Gastrocnemius medialis (tissue), 4 donors: Measurements from ENCODE around the gene OR7D2. TPM values are rescaled to one million over a fixed set of nuclear protein-coding genes. Genes with fewer than 3 reads are reported as not detected.

ENCODE experiments used
- ATAC-seq, 2 donors: fragments of 150-250 bp; one replicate each; pipeline ENCODE4 v1.9.1; 2016
- DNase-seq, 2 donors: peaks; one replicate each; pipeline ENCODE4 v3.0.0-alpha.2; 2019
- H3K27ac ChIP-seq, 4 donors: fragments of 200-600 bp; sonication (generic); 1 replicate in 1 of 4; 2 replicates in 3 of 4; pipeline ENCODE4 v1.5.1; 2016 to 2018; ENCODE audit warnings: mild to moderate bottlenecking in 2 of 4, moderate library complexity in 1 of 4
- H3K27me3 ChIP-seq, 3 donors: fragments of 200-600 bp; sonication (generic) in 2 of 3; 1 replicate in 1 of 3; 2 replicates in 2 of 3; pipeline versions ENCODE4 v1.5.1 to v1.6.0; 2016 to 2019; ENCODE audit warnings: mild to moderate bottlenecking in 1 of 3, moderate library complexity in 1 of 3
- H3K36me3 ChIP-seq, 2 donors: fragments of 200-600 bp; sonication (generic) in 1 of 2; one replicate each; pipeline ENCODE4 v1.5.1; 2017 to 2018
- H3K4me1 ChIP-seq, 2 donors: fragments of 200-600 bp; sonication (generic) in 1 of 2; one replicate each; pipeline ENCODE4 v1.5.1; 2016 to 2017; ENCODE audit warnings: mild to moderate bottlenecking in 2 of 2
- H3K4me3 ChIP-seq, 4 donors: fragments of 200-600 bp; sonication (generic) in 3 of 4; 1 replicate in 1 of 4; 2 replicates in 3 of 4; pipeline ENCODE4 v1.5.1; 2016 to 2019; ENCODE audit warnings: mild to moderate bottlenecking in 2 of 4
- H3K9me3 ChIP-seq, 3 donors: fragments of 200-600 bp; sonication (generic) in 2 of 3; 1 replicate in 1 of 3; 2 replicates in 2 of 3; pipeline ENCODE4 v1.5.1; 2016 to 2019
- CTCF ChIP-seq, 5 experiments: fragments of 450-650 bp in 3 of 5; fragments of 200-600 bp in 2 of 5; sonication (generic) in 2 of 5; IDR thresholded peaks in 4 of 5; conservative IDR thresholded peaks in 1 of 5; 1 replicate in 4 of 5; 2 replicates in 1 of 5; pipeline ENCODE4 v1.5.1; 2016 to 2019; ENCODE audit warnings: antibody characterized with exemption in 5 of 5, mild to moderate bottlenecking in 3 of 5, moderate library complexity in 3 of 5
- POLR2A ChIP-seq, 2 donors: fragments of 450-650 bp; IDR thresholded peaks; one replicate each; pipeline ENCODE4 v1.6.1; 2017; ENCODE audit warnings: antibody characterized with exemption in 2 of 2, mild to moderate bottlenecking in 2 of 2, moderate library complexity in 2 of 2
- in situ Hi-C, 4 donors: fragments of 200-750 bp; cut with MboI; loops; one replicate each; pipeline versions ENCODE4 v1.15.0 to v1.8.0; 2017; ENCODE audit warnings: low sequenced_read_pairs in 4 of 4
- intact Hi-C: fragments of 100-400 bp; cut with DNase I; formaldehyde crosslinking; loops from one replicate; pipeline ENCODE4 v1.15.1; 2023; ENCODE audit warnings: low total_unique reads
- total RNA-seq, 4 donors: library from RNA; depleted of rRNA; stranded (reverse); fragments of >200 nt; gene quantifications; one replicate each; pipeline versions ENCODE4 v1.1.0 to v1.2.3, GENCODE V29; 2016

Gene OR7D2
- total RNA-seq, 4 donors from 2014 or later, result 0.13 to 0.19 TPM; not detected in 2

- H3K4me3 ChIP-seq, result peak within 1 kb of the TSS; percentile 84 to 88 (median 87)
- no peaks in the 10 kb centered on the region for H3K27me3 ChIP-seq
- H3K4me1 ChIP-seq, result peaks cover 16 to 23% of the 10 kb centered on the region in 2 donors
- peaks cover 0 to 4% (median 4%) of the 10 kb centered on the region in 3 donors for H3K9me3 ChIP-seq
- TF ChIP-seq CTCF (IDR thresholded peaks at IDR 0.05 in 4 of 5, conservative IDR thresholded peaks at IDR 0.05 in 1 of 5), result no peak
- TF ChIP-seq POLR2A (IDR thresholded peaks at IDR 0.05), result peak; percentile 28 to 70
- H3K36me3 ChIP-seq, result no peaks in the 10 kb centered on the region
- intact Hi-C loops (loop anchor here (1.0 to 10.0 kb wide), 6 partner anchors 168 to 695 kb away; partner anchors contain the start of genes MBD3L1, PIN1, ZNF266 and ZNF558), in situ Hi-C loops (loop anchor here in 1 of 4 donors (25.0 kb wide), 1 partner anchor 297 kb away; the partner anchor contains the start of gene ZNF266)
- peak within 1 kb of the TSS; percentile 90 to 93 (median 92) for H3K27ac ChIP-seq
- ATAC-seq (peak; percentile 99), DNase-seq (peak; percentile 87 to 91)
Observed at GRCh38 chr19:9140159-9140874, 38.5 kb upstream of the OR7D2 start, which contains the start of gene ZNF317. TSS of gene ZNF317 (plus strand) at chr19:9140397. CDS start at chr19:9156017, 15,620 bp downstream.

- no peak for ATAC-seq
- in situ Hi-C loops (loop anchor here in 1 of 4 donors (25.0 kb wide), 1 partner anchor 292 kb away; the partner anchor contains the start of gene ZNF266), intact Hi-C loops (loop anchor here (5.0 to 10.0 kb wide), 3 partner anchors 290 to 480 kb away; partner anchors contain the start of genes MBD3L1, ZNF266, ZNF558 and ZNF561)
- TF ChIP-seq CTCF (IDR thresholded peaks at IDR 0.05 in 4 of 5, conservative IDR thresholded peaks at IDR 0.05 in 1 of 5), result no peak
- TF ChIP-seq POLR2A (IDR thresholded peaks at IDR 0.05), result no peak
- peaks cover 0 to 11% (median 4%) of the 10 kb centered on the region in 3 donors for H3K9me3 ChIP-seq
- peaks cover 0 to 6% of the 10 kb centered on the region in 2 donors for H3K36me3 ChIP-seq
- no peak overlapping the region for H3K4me3 ChIP-seq
- peaks cover 16 to 20% of the 10 kb centered on the region in 2 donors for H3K4me1 ChIP-seq
- no peaks in the 10 kb centered on the region for H3K27me3 ChIP-seq
- DNase-seq, result no peak
- no peak overlapping the region for H3K27ac ChIP-seq
Observed at GRCh38 chr19:9144920-9145319, 33.9 kb upstream of the OR7D2 start.

GRCh38 chr19:9146882-9147281, 31.9 kb upstream of the OR7D2 start:
- TF ChIP-seq POLR2A (IDR thresholded peaks at IDR 0.05) (no peak), CTCF (IDR thresholded peaks at IDR 0.05 in 4 of 5, conservative IDR thresholded peaks at IDR 0.05 in 1 of 5) (no peak)
- in situ Hi-C loops (loop anchor here in 1 of 4 donors (25.0 kb wide), 1 partner anchor 290 kb away; the partner anchor contains the start of gene ZNF266), intact Hi-C loops (loop anchor here (10.0 kb wide), 2 partner anchors 288 to 478 kb away; partner anchors contain the start of genes ZNF266 and ZNF561)
- Histone ChIP-seq H3K9me3 (peaks cover 0 to 11% (median 4%) of the 10 kb centered on the region in 3 donors), H3K36me3 (peaks cover 0 to 6% of the 10 kb centered on the region in 2 donors), H3K27ac (no peak overlapping the region), H3K4me3 (no peak overlapping the region), H3K27me3 (no peaks in the 10 kb centered on the region), H3K4me1 (peaks cover 4 to 12% of the 10 kb centered on the region in 2 donors)
- no peak for ATAC-seq
- DNase-seq, result no peak

- TF ChIP-seq POLR2A (IDR thresholded peaks at IDR 0.05) (no peak), CTCF (IDR thresholded peaks at IDR 0.05 in 4 of 5, conservative IDR thresholded peaks at IDR 0.05 in 1 of 5) (no peak)
- H3K27ac ChIP-seq, result no peak overlapping the region
- peaks cover 0 to 11% (median 4%) of the 10 kb centered on the region in 3 donors for H3K9me3 ChIP-seq
- peaks cover 0 to 20% of the 10 kb centered on the region in 2 donors for H3K36me3 ChIP-seq
- intact Hi-C loops (loop anchor here (10.0 kb wide), 2 partner anchors 286 to 476 kb away; partner anchors contain the start of genes ZNF266 and ZNF561), in situ Hi-C loops (loop anchor here in 1 of 4 donors (25.0 kb wide), 1 partner anchor 289 kb away; the partner anchor contains the start of gene ZNF266)
- DNase-seq (no peak), ATAC-seq (no peak)
- H3K4me3 ChIP-seq, result no peak overlapping the region
- H3K27me3 ChIP-seq, result no peaks in the 10 kb centered on the region
- H3K4me1 ChIP-seq, result peaks cover 0 to 4% of the 10 kb centered on the region in 2 donors
Observed at GRCh38 chr19:9148697-9149096, 30.1 kb upstream of the OR7D2 start.
